ENCODE data around the gene TRPV2.

DNA sequence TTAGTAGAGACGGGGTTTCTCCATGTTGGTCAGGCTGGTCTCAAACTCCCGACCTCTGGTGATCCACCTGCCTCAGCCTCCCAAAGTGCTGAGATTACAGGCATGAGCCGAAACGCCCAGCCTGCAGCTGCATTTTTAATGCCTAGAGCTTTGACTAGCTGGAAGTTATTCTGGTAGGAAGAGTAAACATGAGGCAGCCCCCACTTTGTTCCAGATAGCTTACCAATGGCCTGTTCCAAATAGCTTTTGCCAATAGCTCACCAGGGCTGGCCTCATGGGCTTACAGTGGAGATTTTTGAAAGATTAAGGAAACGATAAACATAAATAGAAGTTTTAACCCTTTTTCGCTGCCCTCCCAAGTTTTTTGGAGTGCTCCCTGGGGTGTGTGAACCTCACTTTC lies 9.8 kb downstream of the TRPV2 start:
- TF ChIP-seq ZFP3 (CRISPR knock-in tag; IDR thresholded peaks at IDR 0.05) (no peak), TOX (CRISPR knock-in tag; IDR thresholded peaks at IDR 0.05; ENCODE audit: borderline replicate concordance) (no peak), ZNF8 (CRISPR knock-in tag; IDR thresholded peaks at IDR 0.05) (no peak), ZC3H10 (CRISPR knock-in tag; IDR thresholded peaks at IDR 0.05) (no peak), ESRRG (CRISPR knock-in tag; IDR thresholded peaks at IDR 0.05) (no peak), TCF4 (CRISPR knock-in tag; IDR thresholded peaks at IDR 0.05; ENCODE audit: borderline replicate concordance) (no peak), BACH2 (CRISPR knock-in tag; IDR thresholded peaks at IDR 0.05; ENCODE audit: borderline replicate concordance) (no peak), SNAI2 (CRISPR knock-in tag; IDR thresholded peaks at IDR 0.05) (no peak)
- TF ChIP-seq, protein P1, sequence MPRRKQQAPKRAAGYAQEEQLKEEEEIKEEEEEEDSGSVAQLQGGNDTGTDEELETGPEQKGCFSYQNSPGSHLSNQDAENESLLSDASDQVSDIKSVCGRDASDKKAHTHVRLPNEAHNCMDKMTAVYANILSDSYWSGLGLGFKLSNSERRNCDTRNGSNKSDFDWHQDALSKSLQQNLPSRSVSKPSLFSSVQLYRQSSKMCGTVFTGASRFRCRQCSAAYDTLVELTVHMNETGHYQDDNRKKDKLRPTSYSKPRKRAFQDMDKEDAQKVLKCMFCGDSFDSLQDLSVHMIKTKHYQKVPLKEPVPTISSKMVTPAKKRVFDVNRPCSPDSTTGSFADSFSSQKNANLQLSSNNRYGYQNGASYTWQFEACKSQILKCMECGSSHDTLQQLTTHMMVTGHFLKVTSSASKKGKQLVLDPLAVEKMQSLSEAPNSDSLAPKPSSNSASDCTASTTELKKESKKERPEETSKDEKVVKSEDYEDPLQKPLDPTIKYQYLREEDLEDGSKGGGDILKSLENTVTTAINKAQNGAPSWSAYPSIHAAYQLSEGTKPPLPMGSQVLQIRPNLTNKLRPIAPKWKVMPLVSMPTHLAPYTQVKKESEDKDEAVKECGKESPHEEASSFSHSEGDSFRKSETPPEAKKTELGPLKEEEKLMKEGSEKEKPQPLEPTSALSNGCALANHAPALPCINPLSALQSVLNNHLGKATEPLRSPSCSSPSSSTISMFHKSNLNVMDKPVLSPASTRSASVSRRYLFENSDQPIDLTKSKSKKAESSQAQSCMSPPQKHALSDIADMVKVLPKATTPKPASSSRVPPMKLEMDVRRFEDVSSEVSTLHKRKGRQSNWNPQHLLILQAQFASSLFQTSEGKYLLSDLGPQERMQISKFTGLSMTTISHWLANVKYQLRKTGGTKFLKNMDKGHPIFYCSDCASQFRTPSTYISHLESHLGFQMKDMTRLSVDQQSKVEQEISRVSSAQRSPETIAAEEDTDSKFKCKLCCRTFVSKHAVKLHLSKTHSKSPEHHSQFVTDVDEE (CRISPR knock-in tag; IDR thresholded peaks at IDR 0.05), result no peak
- TF ChIP-seq, protein P2, sequence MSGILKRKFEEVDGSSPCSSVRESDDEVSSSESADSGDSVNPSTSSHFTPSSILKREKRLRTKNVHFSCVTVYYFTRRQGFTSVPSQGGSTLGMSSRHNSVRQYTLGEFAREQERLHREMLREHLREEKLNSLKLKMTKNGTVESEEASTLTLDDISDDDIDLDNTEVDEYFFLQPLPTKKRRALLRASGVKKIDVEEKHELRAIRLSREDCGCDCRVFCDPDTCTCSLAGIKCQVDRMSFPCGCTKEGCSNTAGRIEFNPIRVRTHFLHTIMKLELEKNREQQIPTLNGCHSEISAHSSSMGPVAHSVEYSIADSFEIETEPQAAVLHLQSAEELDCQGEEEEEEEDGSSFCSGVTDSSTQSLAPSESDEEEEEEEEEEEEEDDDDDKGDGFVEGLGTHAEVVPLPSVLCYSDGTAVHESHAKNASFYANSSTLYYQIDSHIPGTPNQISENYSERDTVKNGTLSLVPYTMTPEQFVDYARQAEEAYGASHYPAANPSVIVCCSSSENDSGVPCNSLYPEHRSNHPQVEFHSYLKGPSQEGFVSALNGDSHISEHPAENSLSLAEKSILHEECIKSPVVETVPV (CRISPR knock-in tag; IDR thresholded peaks at IDR 0.05), result no peak
- TF ChIP-seq, protein P3, sequence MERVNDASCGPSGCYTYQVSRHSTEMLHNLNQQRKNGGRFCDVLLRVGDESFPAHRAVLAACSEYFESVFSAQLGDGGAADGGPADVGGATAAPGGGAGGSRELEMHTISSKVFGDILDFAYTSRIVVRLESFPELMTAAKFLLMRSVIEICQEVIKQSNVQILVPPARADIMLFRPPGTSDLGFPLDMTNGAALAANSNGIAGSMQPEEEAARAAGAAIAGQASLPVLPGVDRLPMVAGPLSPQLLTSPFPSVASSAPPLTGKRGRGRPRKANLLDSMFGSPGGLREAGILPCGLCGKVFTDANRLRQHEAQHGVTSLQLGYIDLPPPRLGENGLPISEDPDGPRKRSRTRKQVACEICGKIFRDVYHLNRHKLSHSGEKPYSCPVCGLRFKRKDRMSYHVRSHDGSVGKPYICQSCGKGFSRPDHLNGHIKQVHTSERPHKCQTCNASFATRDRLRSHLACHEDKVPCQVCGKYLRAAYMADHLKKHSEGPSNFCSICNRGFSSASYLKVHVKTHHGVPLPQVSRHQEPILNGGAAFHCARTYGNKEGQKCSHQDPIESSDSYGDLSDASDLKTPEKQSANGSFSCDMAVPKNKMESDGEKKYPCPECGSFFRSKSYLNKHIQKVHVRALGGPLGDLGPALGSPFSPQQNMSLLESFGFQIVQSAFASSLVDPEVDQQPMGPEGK (CRISPR knock-in tag; IDR thresholded peaks at IDR 0.05; ENCODE audit: borderline replicate concordance), result no peak
- TF ChIP-seq, protein P4, sequence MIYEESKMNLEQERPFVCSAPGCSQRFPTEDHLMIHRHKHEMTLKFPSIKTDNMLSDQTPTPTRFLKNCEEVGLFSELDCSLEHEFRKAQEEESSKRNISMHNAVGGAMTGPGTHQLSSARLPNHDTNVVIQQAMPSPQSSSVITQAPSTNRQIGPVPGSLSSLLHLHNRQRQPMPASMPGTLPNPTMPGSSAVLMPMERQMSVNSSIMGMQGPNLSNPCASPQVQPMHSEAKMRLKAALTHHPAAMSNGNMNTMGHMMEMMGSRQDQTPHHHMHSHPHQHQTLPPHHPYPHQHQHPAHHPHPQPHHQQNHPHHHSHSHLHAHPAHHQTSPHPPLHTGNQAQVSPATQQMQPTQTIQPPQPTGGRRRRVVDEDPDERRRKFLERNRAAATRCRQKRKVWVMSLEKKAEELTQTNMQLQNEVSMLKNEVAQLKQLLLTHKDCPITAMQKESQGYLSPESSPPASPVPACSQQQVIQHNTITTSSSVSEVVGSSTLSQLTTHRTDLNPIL (CRISPR knock-in tag; IDR thresholded peaks at IDR 0.05; ENCODE audit: low read depth), result no peak
